Fibroblast of villous mesenchyme (primary cell): ENCODE measurements around the gene PTRH1. TPM values are rescaled to one million over a fixed set of nuclear protein-coding genes. Genes with fewer than 3 reads are reported as not detected.

Experiments
- DNase-seq: peaks from one replicate; pipeline ENCODE4 v3.0.0-alpha.2; 2010; ENCODE audit warnings: low read depth
- H3K4me3 ChIP-seq: 2 replicates; pipeline ENCODE4 v1.5.1; 2011; ENCODE audit warnings: low read depth, mild to moderate bottlenecking, low read length
- CTCF ChIP-seq: IDR thresholded peaks from 2 replicates; pipeline ENCODE4 v1.5.1; 2012; ENCODE audit warnings: low read depth, mild to moderate bottlenecking, low read length; ENCODE audit not compliant: insufficient read depth
- total RNA-seq: library from RNA; depleted of rRNA; stranded (reverse); fragments of >200 nt; gene quantifications from 2 replicates; pipeline ENCODE4 v1.2.3, GENCODE V29; 2012

PTRH1 gene
- total RNA-seq, 1 donor = 11.7 TPM

GRCh38 chr9:127698386-127698785 is 17.1 kb downstream of the PTRH1 start:
- no peak for DNase-seq
- H3K4me3 ChIP-seq = no peak overlapping the region
- TF ChIP-seq CTCF = no peak

GRCh38 chr9:127697575-127697974 is 17.9 kb downstream of the PTRH1 start:
- peak; percentile 14 for DNase-seq
- TF ChIP-seq CTCF = no peak

GRCh38 chr9:127694890-127695720 is 20.4 kb downstream of the PTRH1 start:
- DNase-seq = no peak
- no peak for TF ChIP-seq CTCF
- H3K4me3 ChIP-seq = no peak overlapping the region

More at GRCh38 chr9:127697575-127697974, 17.9 kb downstream of the PTRH1 start:
- H3K4me3 ChIP-seq = no peak overlapping the region

- DNase-seq = no peak
- H3K4me3 ChIP-seq = no peak overlapping the region
- TF ChIP-seq CTCF = no peak
Measured at GRCh38 chr9:127693697-127694096, 21.8 kb downstream of the PTRH1 start.

GRCh38 chr9:127693143-127693542 is 22.3 kb downstream of the PTRH1 start:
- H3K4me3 ChIP-seq = no peak overlapping the region
- no peak for DNase-seq
- TF ChIP-seq CTCF = no peak

GRCh38 chr9:127692071-127692470 is 23.4 kb downstream of the PTRH1 start:
- TF ChIP-seq CTCF = no peak
- no peak for DNase-seq
- no peak overlapping the region for H3K4me3 ChIP-seq
